Thyroid gland (tissue), 4 donors: ENCODE results near the gene RBMY1F. TPM values are rescaled to one million over a fixed set of nuclear protein-coding genes. Genes with fewer than 3 reads are reported as not detected.
"Not testable (repeated sequence)": the region's sequence is repeated elsewhere in the genome, so short reads cannot be mapped to it uniquely, and the experiment has no call there.

Source experiments
- DNase-seq, 2 donors: peaks; one replicate each; pipeline ENCODE4 v3.0.0-alpha.2; 2019
- H3K27ac ChIP-seq, 3 donors: fragments of 200-600 bp; sonication (generic); 1 replicate in 2 of 3; 2 replicates in 1 of 3; pipeline ENCODE4 v1.5.1; 2016 to 2019; ENCODE audit warnings: mild to moderate bottlenecking in 1 of 3, moderate library complexity in 1 of 3
- H3K27me3 ChIP-seq: fragments of 200-600 bp; sonication (generic); one replicate; pipeline ENCODE4 v1.5.1; 2019
- H3K36me3 ChIP-seq, 2 donors: fragments of 200-600 bp; sonication (generic); one replicate each; pipeline ENCODE4 v1.5.1; 2016 to 2019
- H3K4me1 ChIP-seq, 2 donors: fragments of 200-600 bp; sonication (generic); one replicate each; pipeline ENCODE4 v1.5.1; 2017 to 2019
- H3K4me3 ChIP-seq, 3 donors: fragments of 200-600 bp; sonication (generic); replicated peaks in 1 of 3; 1 replicate in 2 of 3; 2 replicates in 1 of 3; pipeline ENCODE4 v1.5.1; 2016; ENCODE audit warnings: mild to moderate bottlenecking in 1 of 3
- H3K9me3 ChIP-seq: fragments of 200-600 bp; sonication (generic); one replicate; pipeline ENCODE4 v1.5.1; 2017
- WGBS, 2 donors: methylation state at CpG; one replicate each; pipeline ENCODE4 v1.1.5; 2017; 5-methylcytosine and 5-hydroxymethylcytosine counted together
- intact Hi-C: fragments of 100-400 bp; cut with DNase I; formaldehyde crosslinking; loops from one replicate; pipeline ENCODE4 v1.15.1; 2023
- total RNA-seq, 4 donors: library from RNA; depleted of rRNA; stranded (reverse); fragments of >200 nt; gene quantifications; one replicate each; pipeline ENCODE4 v1.2.3, GENCODE V29; 2016

The RBMY1F gene
- not detected for total RNA-seq

GRCh38 chrY:22182823-22183222 is at the start of gene RBMY1F:
Gene RBMY1F (minus strand): TSS chrY:22182923. CDS start chrY:22180969, 1,954 bp downstream.
- intact Hi-C loops, H3K9me3 ChIP-seq, H3K27me3 ChIP-seq, H3K4me1 ChIP-seq, H3K4me3 ChIP-seq, H3K36me3 ChIP-seq, DNase-seq, H3K27ac ChIP-seq: not testable (repeated sequence)
- no CpG with 5 or more reads among the region's 31 CpGs for WGBS, 2 donors

GRCh38 chrY:22151144-22151543 is 31.6 kb downstream of the RBMY1F start:
- H3K9me3 ChIP-seq, H3K4me1 ChIP-seq, H3K4me3 ChIP-seq, H3K27me3 ChIP-seq, DNase-seq, H3K36me3 ChIP-seq, H3K27ac ChIP-seq, intact Hi-C loops: not testable (repeated sequence)
- no CpG with 5 or more reads among the region's 4 CpGs for WGBS, 2 donors

- H3K4me1 ChIP-seq, DNase-seq, H3K27me3 ChIP-seq, H3K27ac ChIP-seq, intact Hi-C loops, H3K36me3 ChIP-seq, H3K4me3 ChIP-seq, H3K9me3 ChIP-seq: not testable (repeated sequence)
- no CpG with 5 or more reads among the region's 8 CpGs for WGBS, 2 donors
These were observed 41.6 kb downstream of the RBMY1F start for GRCh38 chrY:22141011-22141695.

- H3K4me3 ChIP-seq, H3K36me3 ChIP-seq, H3K4me1 ChIP-seq, H3K9me3 ChIP-seq, H3K27me3 ChIP-seq, DNase-seq, H3K27ac ChIP-seq, intact Hi-C loops: not testable (repeated sequence)
- no CpG with 5 or more reads among the region's 3 CpGs for WGBS, 2 donors
These were observed 48.0 kb downstream of the RBMY1F start for GRCh38 chrY:22134719-22135118.

GRCh38 chrY:22130494-22130893 is 52.2 kb downstream of the RBMY1F start:
- H3K27me3 ChIP-seq, H3K36me3 ChIP-seq, H3K4me3 ChIP-seq, DNase-seq, H3K9me3 ChIP-seq, intact Hi-C loops, H3K27ac ChIP-seq, H3K4me1 ChIP-seq: not testable (repeated sequence)
- WGBS, 2 donors: no CpG with 5 or more reads among the region's 8 CpGs

Other genes starting within 250 kb of the RBMY1F start
- gene RBMY1J, start 220.5 kb upstream of the RBMY1F start, total RNA-seq: not detected